AG04450 (cell line): ENCODE measurements around the gene CCDC127. TPM values are rescaled to one million over a fixed set of nuclear protein-coding genes. Genes with fewer than 3 reads are reported as not detected.

ENCODE experiments used
- CTCF ChIA-PET: fragments of 300-600, 350-600 bp; formaldehyde crosslinking; extraction: SDS; loops from one replicate; lab custom pipeline; 2022; ENCODE audit warnings: antibody characterized with exemption, inconsistent platforms; lab: Charles Lee
- POLR2A ChIA-PET: fragments of 350-600 bp; formaldehyde crosslinking; extraction: SDS; loops from one replicate; lab custom pipeline; 2021; ENCODE audit warnings: antibody characterized with exemption, inconsistent platforms; lab: Yijun Ruan, JAX
- DNase-seq: peaks from one replicate; pipeline ENCODE4 v3.0.0-alpha.2; 2011; ENCODE audit warnings: low read depth, low spot score
- H3K27ac ChIP-seq: one replicate; pipeline ENCODE4 v1.5.1; 2012; ENCODE audit warnings: low read depth, low read length, control low read depth
- H3K27me3 ChIP-seq: one replicate; pipeline ENCODE4 v1.6.0; 2012; ENCODE audit warnings: low read length; ENCODE audit not compliant: control insufficient read depth, insufficient read depth
- H3K4me3 ChIP-seq: 2 replicates; pipeline ENCODE4 v1.5.1; 2011; ENCODE audit warnings: mild to moderate bottlenecking, low read depth, low read length, control low read depth
- H3K9me3 ChIP-seq: 2 replicates; pipeline ENCODE4 v1.5.1; 2012; ENCODE audit warnings: low read length; ENCODE audit not compliant: control insufficient read depth, insufficient read depth
- polyA plus RNA-seq: library from polyadenylated mRNA; depleted of rRNA; stranded (reverse); fragments of >200 nt; gene quantifications from 2 replicates; pipeline ENCODE4 v1.2.3, GENCODE V29; 2011
- TF ChIP-seq, protein P1 (sequence below): IDR thresholded peaks from 2 replicates; pipeline ENCODE4 v1.5.1; 2011; ENCODE audit warnings: low read depth, low read length, control low read depth, inconsistent platforms

The CCDC127 gene
- polyA plus RNA-seq, 1 experiment = 6.6 TPM

DNA sequence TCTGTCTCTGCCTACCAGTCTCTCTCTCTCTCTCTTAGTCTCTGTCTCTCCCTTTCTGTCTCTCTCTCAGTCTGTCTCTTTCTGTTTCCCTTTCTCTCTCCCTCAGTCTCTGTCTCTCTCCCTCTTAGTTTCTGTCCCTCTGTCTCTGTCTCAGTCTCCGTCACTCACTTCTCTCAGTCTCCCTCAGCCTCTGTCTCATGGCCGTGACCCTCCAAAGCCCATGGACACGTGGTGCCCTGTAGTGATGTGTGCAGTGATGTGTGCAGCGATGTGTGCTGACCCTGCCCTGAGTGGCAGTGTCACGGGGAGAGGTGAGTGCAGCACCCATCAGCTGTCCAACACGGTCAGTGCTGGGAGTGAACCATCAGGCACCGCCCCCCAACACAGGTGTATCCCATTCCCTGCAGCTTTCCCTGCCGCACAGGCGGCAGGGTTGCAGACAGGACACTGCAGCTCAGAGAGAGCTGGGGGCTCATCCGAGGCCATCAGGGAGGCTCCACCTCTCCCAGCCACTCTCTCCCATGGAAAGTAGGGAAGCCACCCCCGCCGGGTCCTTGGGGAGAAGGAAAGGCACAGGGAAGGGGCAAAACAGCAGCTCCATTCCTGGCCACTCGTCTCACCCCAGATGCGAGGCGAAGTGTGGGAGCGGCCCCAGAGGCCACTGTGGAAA lies 27.5 kb downstream of the CCDC127 start:
- CTCF ChIA-PET = interaction anchor here (0.7 to 2.2 kb wide), 2 partner anchors 22 to 127 kb away, joined by 4 to 13 read pairs; no protein-coding TSS in a partner anchor
- Histone ChIP-seq H3K9me3 (peaks cover 6% of the 10 kb centered on the region; the same call in 1 of the 2 replicates), H3K27ac (no peak overlapping the region), H3K4me3 (no peak overlapping the region), H3K27me3 (peaks cover 17% of the 10 kb centered on the region)
- DNase-seq = no peak
- TF ChIP-seq, protein P1, sequence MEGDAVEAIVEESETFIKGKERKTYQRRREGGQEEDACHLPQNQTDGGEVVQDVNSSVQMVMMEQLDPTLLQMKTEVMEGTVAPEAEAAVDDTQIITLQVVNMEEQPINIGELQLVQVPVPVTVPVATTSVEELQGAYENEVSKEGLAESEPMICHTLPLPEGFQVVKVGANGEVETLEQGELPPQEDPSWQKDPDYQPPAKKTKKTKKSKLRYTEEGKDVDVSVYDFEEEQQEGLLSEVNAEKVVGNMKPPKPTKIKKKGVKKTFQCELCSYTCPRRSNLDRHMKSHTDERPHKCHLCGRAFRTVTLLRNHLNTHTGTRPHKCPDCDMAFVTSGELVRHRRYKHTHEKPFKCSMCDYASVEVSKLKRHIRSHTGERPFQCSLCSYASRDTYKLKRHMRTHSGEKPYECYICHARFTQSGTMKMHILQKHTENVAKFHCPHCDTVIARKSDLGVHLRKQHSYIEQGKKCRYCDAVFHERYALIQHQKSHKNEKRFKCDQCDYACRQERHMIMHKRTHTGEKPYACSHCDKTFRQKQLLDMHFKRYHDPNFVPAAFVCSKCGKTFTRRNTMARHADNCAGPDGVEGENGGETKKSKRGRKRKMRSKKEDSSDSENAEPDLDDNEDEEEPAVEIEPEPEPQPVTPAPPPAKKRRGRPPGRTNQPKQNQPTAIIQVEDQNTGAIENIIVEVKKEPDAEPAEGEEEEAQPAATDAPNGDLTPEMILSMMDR = no peak
- POLR2A ChIA-PET = interaction anchor here (0.6 kb wide), 1 partner anchor 56 kb away, joined by 3 read pairs; no protein-coding TSS in a partner anchor

DNA sequence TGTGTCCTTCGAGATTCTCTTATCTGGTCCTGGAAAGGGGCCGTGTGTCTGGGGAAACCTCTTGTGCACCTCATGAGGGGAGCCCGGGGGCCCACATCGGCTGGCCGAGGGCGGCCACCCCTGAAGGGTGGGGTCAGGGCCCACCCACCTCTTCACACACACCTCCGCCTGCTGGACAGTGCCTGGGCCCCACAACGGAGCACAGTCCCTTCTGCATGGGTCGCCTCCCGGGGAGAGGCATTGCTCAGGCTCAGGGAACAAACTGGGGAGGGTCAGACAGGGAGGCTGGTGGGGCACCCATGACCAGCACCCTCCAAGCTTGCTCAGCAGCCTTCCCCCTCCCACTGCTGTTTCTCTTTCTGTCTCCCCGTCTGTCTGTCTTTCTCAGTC lies 28.0 kb downstream of the CCDC127 start:
- peaks cover 5% of the 10 kb centered on the region; the same call in 1 of the 2 replicates for H3K9me3 ChIP-seq
- peaks cover 14% of the 10 kb centered on the region for H3K27me3 ChIP-seq
- H3K27ac ChIP-seq = no peak overlapping the region
- H3K4me3 ChIP-seq = no peak overlapping the region
- no peak for DNase-seq
- POLR2A ChIA-PET = no interaction called here
- TF ChIP-seq, protein P1 = no peak
- CTCF ChIA-PET = interaction anchor here (2.2 kb wide), 1 partner anchor 22 kb away, joined by 13 read pairs; no protein-coding TSS in a partner anchor

DNA sequence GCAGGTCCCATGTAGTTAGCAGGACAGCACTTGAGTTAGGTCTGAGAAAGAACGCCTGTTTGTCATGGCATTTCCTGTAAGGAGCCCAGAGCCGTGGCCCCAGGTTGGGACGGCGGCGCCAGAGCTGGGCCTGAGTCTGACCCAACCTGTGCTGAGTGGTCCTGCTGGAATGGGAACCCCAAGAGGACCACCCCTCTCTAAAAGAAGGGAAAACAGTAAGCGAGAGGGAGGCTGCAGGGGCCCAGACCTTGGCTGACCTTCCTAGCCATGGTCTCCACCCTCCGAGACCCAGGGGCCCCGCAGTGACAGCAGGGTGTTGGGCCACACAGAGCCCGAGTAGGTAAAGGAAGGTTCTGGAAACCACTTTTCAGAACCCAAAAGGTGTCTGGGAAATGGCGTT lies 28.5 kb downstream of the CCDC127 start:
- DNase-seq = no peak
- ChIA-PET CTCF (interaction anchor here (2.2 kb wide), 1 partner anchor 21 kb away, joined by 13 read pairs; no protein-coding TSS in a partner anchor), POLR2A (no interaction called here)
- Histone ChIP-seq H3K27ac (no peak overlapping the region), H3K9me3 (peaks cover under 1% of the 10 kb centered on the region; the same call in 1 of the 2 replicates), H3K4me3 (no peak overlapping the region), H3K27me3 (peaks cover 14% of the 10 kb centered on the region)
- TF ChIP-seq, protein P1 = no peak

DNA sequence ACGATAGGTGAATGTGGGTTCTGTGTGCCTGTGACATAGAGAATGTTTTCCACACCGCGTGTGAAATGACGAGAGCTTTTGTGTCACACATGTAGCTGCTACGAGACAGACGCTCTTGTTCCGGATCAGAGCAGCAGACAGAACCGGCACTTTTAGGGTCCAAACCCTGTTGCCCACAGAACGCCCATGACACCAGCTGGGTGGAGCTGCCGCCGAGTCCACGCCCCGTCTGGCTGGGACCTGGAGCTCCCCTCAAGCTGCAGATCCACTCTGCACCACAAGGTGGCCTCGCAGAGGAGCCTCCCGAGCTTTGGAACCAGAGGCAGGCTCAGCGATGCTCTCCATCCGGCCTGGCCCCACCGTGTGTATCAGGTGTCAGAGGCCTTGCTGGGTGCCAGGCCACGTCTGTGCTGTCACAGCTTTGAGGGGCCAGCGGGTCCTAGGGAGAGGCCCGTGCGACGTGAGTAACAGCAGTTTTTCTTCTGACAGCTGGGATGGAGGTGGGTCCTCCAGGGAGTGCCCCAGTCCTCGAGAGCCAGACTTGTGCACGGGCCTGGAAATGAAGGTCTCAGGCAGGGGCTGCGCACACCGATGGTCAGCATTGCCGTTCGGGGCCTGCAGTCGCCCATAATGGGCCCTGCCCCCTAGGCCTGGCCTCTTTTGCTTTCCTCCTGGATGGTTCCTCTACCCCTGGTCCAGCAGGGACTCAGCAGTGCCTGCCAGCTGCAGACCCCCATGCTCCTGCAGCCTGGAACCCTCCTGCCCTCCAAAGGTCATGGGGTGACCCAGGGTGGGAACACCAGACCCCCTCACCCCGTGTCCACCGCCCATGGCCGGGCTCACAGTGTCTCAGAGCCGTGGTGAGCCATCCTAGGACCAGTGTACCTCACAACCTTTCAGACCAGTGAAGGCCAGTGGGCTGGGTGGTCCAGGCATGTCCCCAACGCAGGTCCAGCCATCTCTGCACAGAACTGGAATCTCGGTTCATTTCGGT lies 29.2 kb downstream of the CCDC127 start:
- no peaks in the 10 kb centered on the region; the same call in 1 of the 2 replicates for H3K9me3 ChIP-seq
- 0 out of 2 replicates have a peak overlapping the region, but pooled peaks have one; percentile 12 for H3K4me3 ChIP-seq
- ChIA-PET POLR2A (interaction anchor here (0.9 kb wide), 1 partner anchor 82 kb away, joined by 3 read pairs; the partner anchor contains the start of gene PDCD6), CTCF (interaction anchor here (0.6 to 2.2 kb wide), 21 partner anchors 10 to 242 kb away, joined by 3 to 13 read pairs (median 3); partner anchors contain the start of genes CCDC127 and SDHA)
- no peak overlapping the region for H3K27ac ChIP-seq
- peaks cover 14% of the 10 kb centered on the region for H3K27me3 ChIP-seq
- DNase-seq = peak; percentile 46
- TF ChIP-seq, protein P1 = peak; percentile 90
